H1 (cell line): Measurements from ENCODE around the gene SEMA5B. TPM values are rescaled to one million over a fixed set of nuclear protein-coding genes. Genes with fewer than 3 reads are reported as not detected.

Experiments used
- BACH1 ChIP-seq: IDR thresholded peaks from 2 replicates; pipeline ENCODE4 v1.6.1; 2012; ENCODE audit warnings: low read length, improper control_type of control experiment
- polyA plus RNA-seq, 7 experiments: library from polyadenylated mRNA; depleted of rRNA in 3 of 7; stranded (reverse) in 5 of 7; unstranded in 2 of 7; fragments of >200 nt in 5 of 7; fragments of 200-250 nt in 2 of 7; gene quantifications; 1 replicate in 5 of 7; 2 replicates in 1 of 7; 4 replicates in 1 of 7; pipeline versions ENCODE4 v1.2.1 to v1.2.3, GENCODE V29; 2011 to 2013; ENCODE audit warnings: missing spikeins in 2 of 7, mixed read lengths in 2 of 7
- total RNA-seq: library from RNA; stranded (reverse); fragmentation: NEBNext Ultra II Directional; extraction: Animal tissue kit (Norgen Biotek cat#: 25700); gene quantifications from 2 replicates; pipeline ENCODE4 v1.2.1, GENCODE V29; 2021
- TF ChIP-seq, protein P1 (sequence below): IDR thresholded peaks from 2 replicates; pipeline ENCODE4 v1.6.1; 2011; ENCODE audit warnings: low read length, improper control_type of control experiment
- TF ChIP-seq, protein P2 (sequence below): fragments of 300-600 bp; sonication (generic); IDR thresholded peaks from 2 replicates; pipeline ENCODE4 v1.7.1; 2012; ENCODE audit warnings: low read length, moderate library complexity, mild to moderate bottlenecking, inconsistent platforms; ENCODE audit not compliant: insufficient replicate concordance

SEMA5B gene
- total and polyA plus RNA-seq, 2 of the 8 experiments (the other 6 are each of a cell fraction or from before 2014, with no cell fraction given), result 13.1 to 22.4 TPM

DNA sequence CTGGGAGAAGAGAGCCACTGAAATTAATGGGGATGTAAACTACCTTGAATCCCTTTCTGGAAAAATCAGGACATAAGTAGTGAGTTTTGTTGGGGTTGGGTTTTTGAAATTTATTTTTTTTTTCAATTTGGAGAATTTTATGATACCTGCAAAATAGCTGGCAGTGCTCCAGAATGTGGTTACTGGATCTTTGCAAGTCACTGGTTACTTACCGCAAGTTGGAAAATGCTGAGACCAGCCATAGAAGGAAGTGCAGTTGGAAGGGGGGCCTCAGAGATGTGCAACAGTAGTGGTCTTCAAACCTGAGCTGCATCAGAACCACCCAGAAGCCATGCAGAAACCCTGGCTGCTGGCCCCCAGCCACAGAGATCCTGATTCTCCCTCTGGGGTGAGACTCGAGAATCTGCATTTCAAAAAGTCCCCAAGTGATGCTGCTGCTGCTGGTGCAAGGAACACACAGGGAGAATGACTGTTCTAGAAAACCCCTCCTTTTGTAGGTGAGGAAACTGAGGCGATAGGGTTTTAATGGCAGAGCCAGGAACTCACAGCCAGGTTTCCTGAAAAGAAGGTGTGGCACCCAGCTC is 39.7 kb downstream of the SEMA5B start (continued):
- TF ChIP-seq, protein P1, sequence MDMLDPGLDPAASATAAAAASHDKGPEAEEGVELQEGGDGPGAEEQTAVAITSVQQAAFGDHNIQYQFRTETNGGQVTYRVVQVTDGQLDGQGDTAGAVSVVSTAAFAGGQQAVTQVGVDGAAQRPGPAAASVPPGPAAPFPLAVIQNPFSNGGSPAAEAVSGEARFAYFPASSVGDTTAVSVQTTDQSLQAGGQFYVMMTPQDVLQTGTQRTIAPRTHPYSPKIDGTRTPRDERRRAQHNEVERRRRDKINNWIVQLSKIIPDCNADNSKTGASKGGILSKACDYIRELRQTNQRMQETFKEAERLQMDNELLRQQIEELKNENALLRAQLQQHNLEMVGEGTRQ, result no peak
- TF ChIP-seq, protein P2, sequence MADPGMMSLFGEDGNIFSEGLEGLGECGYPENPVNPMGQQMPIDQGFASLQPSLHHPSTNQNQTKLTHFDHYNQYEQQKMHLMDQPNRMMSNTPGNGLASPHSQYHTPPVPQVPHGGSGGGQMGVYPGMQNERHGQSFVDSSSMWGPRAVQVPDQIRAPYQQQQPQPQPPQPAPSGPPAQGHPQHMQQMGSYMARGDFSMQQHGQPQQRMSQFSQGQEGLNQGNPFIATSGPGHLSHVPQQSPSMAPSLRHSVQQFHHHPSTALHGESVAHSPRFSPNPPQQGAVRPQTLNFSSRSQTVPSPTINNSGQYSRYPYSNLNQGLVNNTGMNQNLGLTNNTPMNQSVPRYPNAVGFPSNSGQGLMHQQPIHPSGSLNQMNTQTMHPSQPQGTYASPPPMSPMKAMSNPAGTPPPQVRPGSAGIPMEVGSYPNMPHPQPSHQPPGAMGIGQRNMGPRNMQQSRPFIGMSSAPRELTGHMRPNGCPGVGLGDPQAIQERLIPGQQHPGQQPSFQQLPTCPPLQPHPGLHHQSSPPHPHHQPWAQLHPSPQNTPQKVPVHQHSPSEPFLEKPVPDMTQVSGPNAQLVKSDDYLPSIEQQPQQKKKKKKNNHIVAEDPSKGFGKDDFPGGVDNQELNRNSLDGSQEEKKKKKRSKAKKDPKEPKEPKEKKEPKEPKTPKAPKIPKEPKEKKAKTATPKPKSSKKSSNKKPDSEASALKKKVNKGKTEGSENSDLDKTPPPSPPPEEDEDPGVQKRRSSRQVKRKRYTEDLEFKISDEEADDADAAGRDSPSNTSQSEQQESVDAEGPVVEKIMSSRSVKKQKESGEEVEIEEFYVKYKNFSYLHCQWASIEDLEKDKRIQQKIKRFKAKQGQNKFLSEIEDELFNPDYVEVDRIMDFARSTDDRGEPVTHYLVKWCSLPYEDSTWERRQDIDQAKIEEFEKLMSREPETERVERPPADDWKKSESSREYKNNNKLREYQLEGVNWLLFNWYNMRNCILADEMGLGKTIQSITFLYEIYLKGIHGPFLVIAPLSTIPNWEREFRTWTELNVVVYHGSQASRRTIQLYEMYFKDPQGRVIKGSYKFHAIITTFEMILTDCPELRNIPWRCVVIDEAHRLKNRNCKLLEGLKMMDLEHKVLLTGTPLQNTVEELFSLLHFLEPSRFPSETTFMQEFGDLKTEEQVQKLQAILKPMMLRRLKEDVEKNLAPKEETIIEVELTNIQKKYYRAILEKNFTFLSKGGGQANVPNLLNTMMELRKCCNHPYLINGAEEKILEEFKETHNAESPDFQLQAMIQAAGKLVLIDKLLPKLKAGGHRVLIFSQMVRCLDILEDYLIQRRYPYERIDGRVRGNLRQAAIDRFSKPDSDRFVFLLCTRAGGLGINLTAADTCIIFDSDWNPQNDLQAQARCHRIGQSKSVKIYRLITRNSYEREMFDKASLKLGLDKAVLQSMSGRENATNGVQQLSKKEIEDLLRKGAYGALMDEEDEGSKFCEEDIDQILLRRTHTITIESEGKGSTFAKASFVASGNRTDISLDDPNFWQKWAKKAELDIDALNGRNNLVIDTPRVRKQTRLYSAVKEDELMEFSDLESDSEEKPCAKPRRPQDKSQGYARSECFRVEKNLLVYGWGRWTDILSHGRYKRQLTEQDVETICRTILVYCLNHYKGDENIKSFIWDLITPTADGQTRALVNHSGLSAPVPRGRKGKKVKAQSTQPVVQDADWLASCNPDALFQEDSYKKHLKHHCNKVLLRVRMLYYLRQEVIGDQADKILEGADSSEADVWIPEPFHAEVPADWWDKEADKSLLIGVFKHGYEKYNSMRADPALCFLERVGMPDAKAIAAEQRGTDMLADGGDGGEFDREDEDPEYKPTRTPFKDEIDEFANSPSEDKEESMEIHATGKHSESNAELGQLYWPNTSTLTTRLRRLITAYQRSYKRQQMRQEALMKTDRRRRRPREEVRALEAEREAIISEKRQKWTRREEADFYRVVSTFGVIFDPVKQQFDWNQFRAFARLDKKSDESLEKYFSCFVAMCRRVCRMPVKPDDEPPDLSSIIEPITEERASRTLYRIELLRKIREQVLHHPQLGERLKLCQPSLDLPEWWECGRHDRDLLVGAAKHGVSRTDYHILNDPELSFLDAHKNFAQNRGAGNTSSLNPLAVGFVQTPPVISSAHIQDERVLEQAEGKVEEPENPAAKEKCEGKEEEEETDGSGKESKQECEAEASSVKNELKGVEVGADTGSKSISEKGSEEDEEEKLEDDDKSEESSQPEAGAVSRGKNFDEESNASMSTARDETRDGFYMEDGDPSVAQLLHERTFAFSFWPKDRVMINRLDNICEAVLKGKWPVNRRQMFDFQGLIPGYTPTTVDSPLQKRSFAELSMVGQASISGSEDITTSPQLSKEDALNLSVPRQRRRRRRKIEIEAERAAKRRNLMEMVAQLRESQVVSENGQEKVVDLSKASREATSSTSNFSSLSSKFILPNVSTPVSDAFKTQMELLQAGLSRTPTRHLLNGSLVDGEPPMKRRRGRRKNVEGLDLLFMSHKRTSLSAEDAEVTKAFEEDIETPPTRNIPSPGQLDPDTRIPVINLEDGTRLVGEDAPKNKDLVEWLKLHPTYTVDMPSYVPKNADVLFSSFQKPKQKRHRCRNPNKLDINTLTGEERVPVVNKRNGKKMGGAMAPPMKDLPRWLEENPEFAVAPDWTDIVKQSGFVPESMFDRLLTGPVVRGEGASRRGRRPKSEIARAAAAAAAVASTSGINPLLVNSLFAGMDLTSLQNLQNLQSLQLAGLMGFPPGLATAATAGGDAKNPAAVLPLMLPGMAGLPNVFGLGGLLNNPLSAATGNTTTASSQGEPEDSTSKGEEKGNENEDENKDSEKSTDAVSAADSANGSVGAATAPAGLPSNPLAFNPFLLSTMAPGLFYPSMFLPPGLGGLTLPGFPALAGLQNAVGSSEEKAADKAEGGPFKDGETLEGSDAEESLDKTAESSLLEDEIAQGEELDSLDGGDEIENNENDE, result no peak
- TF ChIP-seq BACH1, result no peak
